ENCODE results near the gene APLF. TPM values are rescaled to one million over a fixed set of nuclear protein-coding genes. Genes with fewer than 3 reads are reported as not detected.

APLF gene
- polyA plus RNA-seq, 1 of the 3 experiments (the other 2 are of a cell fraction) = 1.1 TPM

GRCh38 chr2:68426446-68426845, 40.9 kb upstream of the APLF start (continued):
- TF ChIP-seq SMC3 (IDR thresholded peaks at IDR 0.05; ENCODE audit: low read depth, low read length) (no peak), FOXM1 (IDR thresholded peaks at IDR 0.05; ENCODE audit: low read depth) (no peak), TAF1 (IDR thresholded peaks at IDR 0.05; ENCODE audit: borderline replicate concordance, low read depth, low read length) (no peak), NRF1 (IDR thresholded peaks at IDR 0.05; ENCODE audit: low read depth, low read length) (no peak), RFX5 (IDR thresholded peaks at IDR 0.05; ENCODE audit: low read length) (no peak)

DNA sequence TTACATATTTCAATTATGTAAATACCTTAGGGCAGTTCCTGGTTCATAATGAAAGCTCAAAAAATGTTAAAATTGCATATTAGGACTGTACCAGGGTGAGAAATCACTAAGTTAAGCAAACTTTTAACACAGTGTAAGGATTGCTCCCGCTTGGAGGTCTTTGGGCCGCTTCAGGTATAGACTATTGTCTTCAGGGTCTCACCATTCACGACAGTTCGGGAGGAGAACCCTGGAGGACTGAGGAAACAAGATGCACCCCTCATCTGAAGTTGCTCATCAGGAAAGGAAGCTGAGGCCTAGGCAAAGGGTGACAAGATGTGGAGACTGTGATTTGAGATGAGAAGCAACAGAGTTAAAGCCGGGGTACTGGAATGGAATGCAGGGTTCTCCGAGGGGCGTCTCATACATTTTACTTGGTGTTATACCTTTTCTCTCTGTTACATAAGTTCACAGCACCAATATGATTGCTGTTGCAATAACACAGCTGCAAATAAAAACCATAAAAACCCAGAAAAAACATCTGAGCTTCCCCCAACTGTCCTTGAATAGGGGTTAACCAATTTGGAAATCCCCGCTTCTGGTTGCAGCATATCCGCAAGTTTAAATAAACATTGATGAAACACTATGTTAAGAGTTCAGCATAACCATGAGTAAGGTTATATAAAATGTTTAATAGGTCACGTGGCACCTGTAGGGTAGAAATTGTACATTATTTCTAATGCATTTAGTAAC, 40.4 kb upstream of the APLF start:
- no peaks in the 10 kb centered on the region for H3F3A ChIP-seq (replicated peaks; ENCODE audit: insufficient read depth)
- ChIA-PET CTCF (interaction anchor here (2.2 to 2.3 kb wide), 2 partner anchors 14 kb away, joined by 7 to 16 read pairs; no protein-coding TSS in a partner anchor), POLR2A (no interaction called here)
- H3K9ac ChIP-seq = no peak overlapping the region
- H3K27me3 ChIP-seq (ENCODE audit: insufficient read depth) = no peaks in the 10 kb centered on the region
- H3K9me2 ChIP-seq = no peaks in the 10 kb centered on the region
- H3K36me3 ChIP-seq (replicated peaks in 1 of 2; ENCODE audit: control insufficient read depth in 1 of 2, insufficient read depth in 2 of 2, low read length in 1 of 2) = no peaks in the 10 kb centered on the region
- H2AFZ ChIP-seq (ENCODE audit: low read depth) = no peak overlapping the region
- no peaks in the 10 kb centered on the region for H3K4me1 ChIP-seq (ENCODE audit: control insufficient read depth in 1 of 2, insufficient read depth in 2 of 2, low read depth in 1 of 2, low read length in 1 of 2)
- H3K27ac ChIP-seq (ENCODE audit: low read depth in 2 of 2, low read length in 1 of 2) = no peak overlapping the region
- no peaks in the 10 kb centered on the region for H4K20me1 ChIP-seq (ENCODE audit: insufficient read depth)
- H3K4me2 ChIP-seq = no peak overlapping the region
- TF ChIP-seq RAD21 (IDR thresholded peaks at IDR 0.05; ENCODE audit: low read length) = no peak
- no peak for TF ChIP-seq SIN3A (IDR thresholded peaks at IDR 0.05; ENCODE audit: borderline replicate concordance, low read depth, low read length)
- TF ChIP-seq ZBTB33 (IDR thresholded peaks at IDR 0.05; ENCODE audit: borderline replicate concordance, low read depth) = no peak
- no peak for TF ChIP-seq FOXJ3 (CRISPR knock-in tag; IDR thresholded peaks at IDR 0.05)
- TF ChIP-seq, protein P1, sequence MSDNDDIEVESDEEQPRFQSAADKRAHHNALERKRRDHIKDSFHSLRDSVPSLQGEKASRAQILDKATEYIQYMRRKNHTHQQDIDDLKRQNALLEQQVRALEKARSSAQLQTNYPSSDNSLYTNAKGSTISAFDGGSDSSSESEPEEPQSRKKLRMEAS (IDR thresholded peaks at IDR 0.05; ENCODE audit: low read depth) = no peak
- TF ChIP-seq, protein P2, sequence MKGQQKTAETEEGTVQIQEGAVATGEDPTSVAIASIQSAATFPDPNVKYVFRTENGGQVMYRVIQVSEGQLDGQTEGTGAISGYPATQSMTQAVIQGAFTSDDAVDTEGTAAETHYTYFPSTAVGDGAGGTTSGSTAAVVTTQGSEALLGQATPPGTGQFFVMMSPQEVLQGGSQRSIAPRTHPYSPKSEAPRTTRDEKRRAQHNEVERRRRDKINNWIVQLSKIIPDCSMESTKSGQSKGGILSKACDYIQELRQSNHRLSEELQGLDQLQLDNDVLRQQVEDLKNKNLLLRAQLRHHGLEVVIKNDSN (IDR thresholded peaks at IDR 0.05; ENCODE audit: borderline replicate concordance, low read depth) = no peak
- TF ChIP-seq GATA2 (CRISPR knock-in tag; IDR thresholded peaks at IDR 0.05) = no peak
- TF ChIP-seq MXI1 (IDR thresholded peaks at IDR 0.05; ENCODE audit: low read depth, low read length) = no peak
- TF ChIP-seq RFX5 (IDR thresholded peaks at IDR 0.05; ENCODE audit: low read length) = no peak
- no peak for TF ChIP-seq RXRA (IDR thresholded peaks at IDR 0.05; ENCODE audit: borderline replicate concordance, low read depth)
- TF ChIP-seq POLR2AphosphoS5 (IDR thresholded peaks at IDR 0.05; ENCODE audit: low read depth, low read length) = no peak
- TF ChIP-seq, protein P3, sequence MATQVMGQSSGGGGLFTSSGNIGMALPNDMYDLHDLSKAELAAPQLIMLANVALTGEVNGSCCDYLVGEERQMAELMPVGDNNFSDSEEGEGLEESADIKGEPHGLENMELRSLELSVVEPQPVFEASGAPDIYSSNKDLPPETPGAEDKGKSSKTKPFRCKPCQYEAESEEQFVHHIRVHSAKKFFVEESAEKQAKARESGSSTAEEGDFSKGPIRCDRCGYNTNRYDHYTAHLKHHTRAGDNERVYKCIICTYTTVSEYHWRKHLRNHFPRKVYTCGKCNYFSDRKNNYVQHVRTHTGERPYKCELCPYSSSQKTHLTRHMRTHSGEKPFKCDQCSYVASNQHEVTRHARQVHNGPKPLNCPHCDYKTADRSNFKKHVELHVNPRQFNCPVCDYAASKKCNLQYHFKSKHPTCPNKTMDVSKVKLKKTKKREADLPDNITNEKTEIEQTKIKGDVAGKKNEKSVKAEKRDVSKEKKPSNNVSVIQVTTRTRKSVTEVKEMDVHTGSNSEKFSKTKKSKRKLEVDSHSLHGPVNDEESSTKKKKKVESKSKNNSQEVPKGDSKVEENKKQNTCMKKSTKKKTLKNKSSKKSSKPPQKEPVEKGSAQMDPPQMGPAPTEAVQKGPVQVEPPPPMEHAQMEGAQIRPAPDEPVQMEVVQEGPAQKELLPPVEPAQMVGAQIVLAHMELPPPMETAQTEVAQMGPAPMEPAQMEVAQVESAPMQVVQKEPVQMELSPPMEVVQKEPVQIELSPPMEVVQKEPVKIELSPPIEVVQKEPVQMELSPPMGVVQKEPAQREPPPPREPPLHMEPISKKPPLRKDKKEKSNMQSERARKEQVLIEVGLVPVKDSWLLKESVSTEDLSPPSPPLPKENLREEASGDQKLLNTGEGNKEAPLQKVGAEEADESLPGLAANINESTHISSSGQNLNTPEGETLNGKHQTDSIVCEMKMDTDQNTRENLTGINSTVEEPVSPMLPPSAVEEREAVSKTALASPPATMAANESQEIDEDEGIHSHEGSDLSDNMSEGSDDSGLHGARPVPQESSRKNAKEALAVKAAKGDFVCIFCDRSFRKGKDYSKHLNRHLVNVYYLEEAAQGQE (IDR thresholded peaks at IDR 0.05; ENCODE audit: low read depth, low read length) = no peak
- no peak for TF ChIP-seq RCOR1 (IDR thresholded peaks at IDR 0.05; ENCODE audit: low read length)
- TF ChIP-seq ELF1 (IDR thresholded peaks at IDR 0.05) = no peak
- no peak for DNase-seq
- H3K4me3 ChIP-seq (ENCODE audit: low read depth in 2 of 2, low read length in 1 of 2) = no peak overlapping the region
- no peaks in the 10 kb centered on the region for H3K9me3 ChIP-seq
- WGBS (ENCODE audit: low lambda C conversion rate) = 71% methylated on average over 10 of the region's 10 CpGs
- no peaks in the 10 kb centered on the region for H3K79me2 ChIP-seq (ENCODE audit: insufficient read depth)

Data from SK-N-SH (cell line).